Stomach (tissue), 9 donors: ENCODE data around the gene HAPLN1. TPM values are rescaled to one million over a fixed set of nuclear protein-coding genes. Genes with fewer than 3 reads are reported as not detected.

Experiments
- DNase-seq, 2 donors: peaks; one replicate each; pipeline versions ENCODE4 v3.0.0 to v3.0.0-alpha.2; 2013 to 2019
- H3K27ac ChIP-seq, 5 donors: fragments of 200-600 bp in 4 of 5; sonication (generic) in 4 of 5; one replicate each; pipeline ENCODE4 v1.5.1; 2013 to 2019; ENCODE audit warnings: mild to moderate bottlenecking in 1 of 5, moderate library complexity in 1 of 5
- H3K27me3 ChIP-seq, 3 donors: fragments of 200-600 bp; sonication (generic); one replicate each; pipeline ENCODE4 v1.5.1; 2017 to 2019; ENCODE audit warnings: mixed run types in 1 of 3
- H3K36me3 ChIP-seq, 4 donors: fragments of 200-600 bp; sonication (generic); 1 replicate in 3 of 4; 2 replicates in 1 of 4; pipeline ENCODE4 v1.5.1; 2016 to 2019
- H3K4me1 ChIP-seq, 4 donors: fragments of 200-600 bp; sonication (generic); one replicate each; pipeline ENCODE4 v1.5.1; 2016 to 2019
- H3K4me3 ChIP-seq, 4 donors: fragments of 200-600 bp; sonication (generic) in 3 of 4; one replicate each; pipeline ENCODE4 v1.5.1; 2016 to 2019; ENCODE audit warnings: mild to moderate bottlenecking in 1 of 4
- H3K9me3 ChIP-seq, 4 donors: fragments of 200-600 bp; sonication (generic); one replicate each; pipeline ENCODE4 v1.5.1; 2016 to 2019
- EP300 ChIP-seq: sonication (generic); formaldehyde crosslinking; IDR thresholded peaks from one replicate; pipeline ENCODE4 v1.6.1; 2017; ENCODE audit warnings: antibody characterized with exemption
- POLR2A ChIP-seq, 4 donors: fragments of 450-650 bp; IDR thresholded peaks; one replicate each; pipeline ENCODE4 v1.6.1; 2016; ENCODE audit warnings: antibody characterized with exemption in 4 of 4, control low read depth in 2 of 4, mild to moderate bottlenecking in 1 of 4, moderate library complexity in 1 of 4
- POLR2AphosphoS5 ChIP-seq, 3 donors: sonication (generic); formaldehyde crosslinking; IDR thresholded peaks; one replicate each; pipeline ENCODE4 v1.6.1; 2016; ENCODE audit warnings: antibody characterized with exemption in 3 of 3
- WGBS, 5 donors: extraction: QIAGEN DNeasy Blood & Tissue Kit in 3 of 5; methylation state at CpG; one replicate each; pipeline versions ENCODE4 v1.1.5 to v1.1.7; 2013 to 2018; 5-methylcytosine and 5-hydroxymethylcytosine counted together
- intact Hi-C: fragments of 100-400 bp; cut with DNase I; formaldehyde crosslinking; loops from one replicate; pipeline ENCODE4 v1.15.1; 2023; ENCODE audit warnings: low total_unique reads
- polyA plus RNA-seq, 3 donors: library from polyadenylated mRNA; stranded (reverse); fragments of 200-250 nt; gene quantifications; one replicate each; pipeline ENCODE4 v1.2.3, GENCODE V29; 2013
- total RNA-seq, 5 donors: library from RNA; depleted of rRNA; stranded (reverse); fragments of >200 nt; gene quantifications; one replicate each; pipeline versions ENCODE4 v1.1.0 to v1.2.3, GENCODE V29; 2014 to 2016
- TF ChIP-seq, protein P1 (sequence below), 7 experiments: fragments of 450-650 bp in 4 of 7; fragments of 200-600 bp in 3 of 7; sonication (generic) in 3 of 7; IDR thresholded peaks; one replicate each; pipeline ENCODE4 v1.5.1; 2016 to 2019; ENCODE audit warnings: antibody characterized with exemption in 7 of 7, control low read depth in 2 of 7, mild to moderate bottlenecking in 1 of 7
- donor health status: healthy with polysubstance abuse.
- donor health status: Bipolar disorder and iron deficiency.
- donor health status: healthy.

The HAPLN1 gene
- total and polyA plus RNA-seq, 8 donors = 0.08 to 15.2 (median 1.4) TPM; not detected in 1

DNA sequence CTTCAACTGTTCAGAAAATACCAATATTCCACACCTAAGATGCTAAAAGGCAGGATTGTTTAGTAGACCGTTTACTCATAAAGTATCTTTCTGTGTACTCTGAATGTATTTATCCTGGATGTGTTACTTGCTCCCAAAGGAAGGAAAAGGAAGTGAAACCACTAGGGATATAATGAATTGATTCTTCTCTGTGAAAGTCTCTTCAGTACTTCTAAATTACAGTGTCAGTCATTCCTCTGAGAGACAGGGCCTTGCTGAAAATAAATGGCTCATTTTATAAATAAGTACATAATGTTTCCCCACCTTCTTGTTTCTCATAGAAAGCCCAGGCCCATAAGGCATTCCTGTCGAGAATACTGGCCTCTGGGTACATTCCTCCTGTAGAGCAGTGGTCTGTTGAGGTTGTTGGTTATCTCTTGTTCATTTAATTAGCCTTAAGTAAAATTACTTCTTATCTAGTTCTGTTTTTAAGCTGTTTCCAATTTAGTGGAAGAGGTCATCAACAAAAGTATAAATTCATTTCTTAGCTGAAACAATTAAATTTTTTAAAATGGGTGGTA is 1.6 kb downstream of the HAPLN1 start:
- 59 to 83% (median 66%) methylated on average over 2 of the region's 2 CpGs for WGBS, 5 donors
- intact Hi-C loops = no loop called here

DNA sequence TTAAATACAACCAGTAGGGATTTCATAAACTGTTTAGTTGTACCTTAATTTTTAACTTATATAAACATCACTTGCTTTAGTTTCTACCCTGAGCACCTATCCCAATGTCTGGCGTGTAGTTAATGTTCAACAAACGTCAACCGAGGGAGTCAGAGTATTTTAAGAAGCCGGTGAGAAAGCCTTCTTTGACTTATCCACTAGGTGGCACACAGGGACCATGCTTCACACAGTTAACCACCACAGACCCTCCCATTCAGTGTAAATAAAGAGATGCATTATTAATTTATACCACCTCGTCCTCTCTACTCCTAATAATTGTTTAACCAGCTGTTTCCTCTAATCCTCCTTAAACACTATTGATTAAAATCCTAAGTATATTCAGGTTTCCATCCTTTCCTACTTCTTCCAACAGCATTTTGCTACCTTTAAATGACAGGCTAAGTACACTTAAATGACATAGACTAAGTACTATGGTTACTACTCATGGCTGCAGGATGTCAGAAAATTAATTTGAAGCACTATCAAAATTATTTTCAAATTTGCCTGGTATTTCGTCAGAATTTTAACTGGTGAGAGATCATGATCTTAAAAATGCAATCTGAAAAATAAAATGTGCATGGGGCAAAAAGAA is 2.3 kb downstream of the HAPLN1 start:
- DNase-seq = peak; percentile 30 to 89
- intact Hi-C loops = no loop called here
- H3K27ac ChIP-seq = no peak overlapping the region
- H3K36me3 ChIP-seq = no peaks in the 10 kb centered on the region
- H3K27me3 ChIP-seq = peaks cover 0 to 31% (median 25%) of the 10 kb centered on the region in 3 donors
- peaks cover 4 to 21% (median 15%) of the 10 kb centered on the region in 4 donors for H3K4me1 ChIP-seq
- TF ChIP-seq, protein P1, sequence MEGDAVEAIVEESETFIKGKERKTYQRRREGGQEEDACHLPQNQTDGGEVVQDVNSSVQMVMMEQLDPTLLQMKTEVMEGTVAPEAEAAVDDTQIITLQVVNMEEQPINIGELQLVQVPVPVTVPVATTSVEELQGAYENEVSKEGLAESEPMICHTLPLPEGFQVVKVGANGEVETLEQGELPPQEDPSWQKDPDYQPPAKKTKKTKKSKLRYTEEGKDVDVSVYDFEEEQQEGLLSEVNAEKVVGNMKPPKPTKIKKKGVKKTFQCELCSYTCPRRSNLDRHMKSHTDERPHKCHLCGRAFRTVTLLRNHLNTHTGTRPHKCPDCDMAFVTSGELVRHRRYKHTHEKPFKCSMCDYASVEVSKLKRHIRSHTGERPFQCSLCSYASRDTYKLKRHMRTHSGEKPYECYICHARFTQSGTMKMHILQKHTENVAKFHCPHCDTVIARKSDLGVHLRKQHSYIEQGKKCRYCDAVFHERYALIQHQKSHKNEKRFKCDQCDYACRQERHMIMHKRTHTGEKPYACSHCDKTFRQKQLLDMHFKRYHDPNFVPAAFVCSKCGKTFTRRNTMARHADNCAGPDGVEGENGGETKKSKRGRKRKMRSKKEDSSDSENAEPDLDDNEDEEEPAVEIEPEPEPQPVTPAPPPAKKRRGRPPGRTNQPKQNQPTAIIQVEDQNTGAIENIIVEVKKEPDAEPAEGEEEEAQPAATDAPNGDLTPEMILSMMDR (IDR thresholded peaks at IDR 0.05) = peak in 5 of 7 experiments; percentile 57 to 74 (median 73)
- TF ChIP-seq EP300 = no peak
- WGBS, 5 donors = 4 to 8% (median 7%) methylated on average over 6 of the region's 6 CpGs
- H3K9me3 ChIP-seq = no peaks in the 10 kb centered on the region
- H3K4me3 ChIP-seq = no peak overlapping the region

More for the DNA sequence above, 1.6 kb downstream of the HAPLN1 start:
- Histone ChIP-seq H3K4me1 (peaks cover 4 to 21% (median 15%) of the 10 kb centered on the region in 4 donors), H3K4me3 (no peak overlapping the region), H3K36me3 (no peaks in the 10 kb centered on the region), H3K27ac (no peak overlapping the region), H3K9me3 (no peaks in the 10 kb centered on the region), H3K27me3 (peaks cover 0 to 31% (median 25%) of the 10 kb centered on the region in 3 donors)
- DNase-seq = no peak
- TF ChIP-seq EP300 (no peak), POLR2AphosphoS5 (IDR thresholded peaks at IDR 0.05) (no peak), POLR2A (IDR thresholded peaks at IDR 0.05) (no peak)
- TF ChIP-seq, protein P1 (IDR thresholded peaks at IDR 0.05) = no peak

DNA sequence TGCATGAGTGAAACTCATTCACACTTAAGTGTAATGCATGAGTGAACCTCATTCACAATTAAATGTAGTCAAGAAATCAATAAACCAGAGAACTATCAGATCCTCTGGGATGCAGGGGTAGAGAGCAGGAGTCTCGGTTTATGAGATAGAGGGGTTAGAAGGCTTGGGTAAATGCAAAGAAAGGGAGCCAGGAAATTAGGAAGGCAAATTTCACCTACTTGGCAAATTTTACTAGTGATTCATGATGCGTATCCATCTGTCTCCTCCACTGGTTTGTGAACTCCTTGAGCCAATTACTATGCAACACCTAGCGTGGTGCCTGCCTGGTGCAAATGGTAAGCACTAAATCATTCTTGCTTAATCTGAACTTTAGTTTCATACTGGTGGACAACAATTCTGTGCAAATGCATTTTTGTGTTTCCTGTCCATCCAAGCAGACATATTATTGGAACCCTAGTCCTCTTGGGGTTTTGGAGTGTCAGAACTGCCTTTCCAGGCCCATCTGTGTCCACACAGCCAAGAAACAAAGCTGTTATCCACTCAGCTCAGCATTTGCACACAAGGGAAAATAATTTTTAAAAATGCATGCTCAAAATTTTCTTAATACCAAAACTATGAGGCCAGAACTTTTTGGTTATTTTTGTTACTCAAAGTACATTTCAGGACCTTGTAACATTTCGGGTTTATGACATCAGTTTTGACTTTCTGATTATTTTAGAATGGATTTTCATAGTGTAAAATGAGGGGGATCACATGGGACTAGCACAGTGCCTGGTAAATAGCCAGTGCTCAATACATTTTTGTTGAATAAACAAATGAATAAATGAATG is 5.2 kb downstream of the HAPLN1 start:
- WGBS, 5 donors = 73 to 80% (median 73%) methylated on average over 4 of the region's 4 CpGs
- H3K4me3 ChIP-seq = no peak overlapping the region
- peaks cover 0 to 8% (median 3%) of the 10 kb centered on the region in 3 donors for H3K27me3 ChIP-seq
- no peaks in the 10 kb centered on the region for H3K4me1 ChIP-seq
- no peaks in the 10 kb centered on the region for H3K9me3 ChIP-seq
- H3K27ac ChIP-seq = no peak overlapping the region
- H3K36me3 ChIP-seq = no peaks in the 10 kb centered on the region
- no peak for TF ChIP-seq POLR2AphosphoS5 (IDR thresholded peaks at IDR 0.05)
- TF ChIP-seq, protein P1 (IDR thresholded peaks at IDR 0.05) = no peak
- no peak for TF ChIP-seq POLR2A (IDR thresholded peaks at IDR 0.05)
- TF ChIP-seq EP300 = no peak
- intact Hi-C loops = no loop called here
- DNase-seq = no peak

DNA sequence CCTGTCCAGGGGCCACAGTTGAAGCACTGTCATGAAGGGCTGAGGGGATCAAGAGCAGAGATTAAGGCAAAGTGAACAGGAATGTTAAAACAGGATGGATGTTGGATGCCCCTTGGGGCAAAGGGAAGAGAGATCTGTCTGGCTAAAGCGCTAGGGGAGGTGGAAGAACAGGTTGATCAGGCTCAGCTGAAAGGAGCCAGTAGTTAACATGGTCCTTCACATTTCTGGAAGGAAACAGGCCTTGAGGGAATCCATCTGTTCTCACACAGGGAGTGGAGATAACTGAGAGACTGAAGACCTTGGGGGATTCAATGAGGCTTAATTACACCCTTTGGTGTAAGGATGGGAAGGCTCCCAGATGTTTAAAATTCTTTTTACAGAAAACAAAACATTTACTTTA is 5.8 kb downstream of the HAPLN1 start:
- Histone ChIP-seq H3K4me3 (no peak overlapping the region), H3K27me3 (peaks cover 0 to 8% (median 0%) of the 10 kb centered on the region in 3 donors), H3K36me3 (no peaks in the 10 kb centered on the region), H3K27ac (no peak overlapping the region), H3K9me3 (no peaks in the 10 kb centered on the region), H3K4me1 (no peaks in the 10 kb centered on the region)
- TF ChIP-seq POLR2A (IDR thresholded peaks at IDR 0.05) (no peak), POLR2AphosphoS5 (IDR thresholded peaks at IDR 0.05) (no peak), EP300 (no peak)
- TF ChIP-seq, protein P1 (IDR thresholded peaks at IDR 0.05) = no peak
- peak in 1 of 2 donors; percentile 15 for DNase-seq
- intact Hi-C loops = no loop called here
- WGBS, 5 donors = 41 to 71% (median 48%) methylated on average over 1 of the region's 1 CpG
